Gastrocnemius medialis (tissue), 4 donors: ENCODE measurements around the gene ARFGEF3. TPM values are rescaled to one million over a fixed set of nuclear protein-coding genes. Genes with fewer than 3 reads are reported as not detected.

Experiments used
- ATAC-seq, 2 donors: fragments of 150-250 bp; one replicate each; pipeline ENCODE4 v1.9.1; 2016
- DNase-seq, 2 donors: peaks; one replicate each; pipeline ENCODE4 v3.0.0-alpha.2; 2019
- H3K27ac ChIP-seq, 4 donors: fragments of 200-600 bp; sonication (generic); 1 replicate in 1 of 4; 2 replicates in 3 of 4; pipeline ENCODE4 v1.5.1; 2016 to 2018; ENCODE audit warnings: mild to moderate bottlenecking in 2 of 4, moderate library complexity in 1 of 4
- H3K27me3 ChIP-seq, 3 donors: fragments of 200-600 bp; sonication (generic) in 2 of 3; 1 replicate in 1 of 3; 2 replicates in 2 of 3; pipeline versions ENCODE4 v1.5.1 to v1.6.0; 2016 to 2019; ENCODE audit warnings: mild to moderate bottlenecking in 1 of 3, moderate library complexity in 1 of 3
- H3K36me3 ChIP-seq, 2 donors: fragments of 200-600 bp; sonication (generic) in 1 of 2; one replicate each; pipeline ENCODE4 v1.5.1; 2017 to 2018
- H3K4me1 ChIP-seq, 2 donors: fragments of 200-600 bp; sonication (generic) in 1 of 2; one replicate each; pipeline ENCODE4 v1.5.1; 2016 to 2017; ENCODE audit warnings: mild to moderate bottlenecking in 2 of 2
- H3K4me3 ChIP-seq, 4 donors: fragments of 200-600 bp; sonication (generic) in 3 of 4; 1 replicate in 1 of 4; 2 replicates in 3 of 4; pipeline ENCODE4 v1.5.1; 2016 to 2019; ENCODE audit warnings: mild to moderate bottlenecking in 2 of 4
- H3K9me3 ChIP-seq, 3 donors: fragments of 200-600 bp; sonication (generic) in 2 of 3; 1 replicate in 1 of 3; 2 replicates in 2 of 3; pipeline ENCODE4 v1.5.1; 2016 to 2019
- CTCF ChIP-seq, 5 experiments: fragments of 450-650 bp in 3 of 5; fragments of 200-600 bp in 2 of 5; sonication (generic) in 2 of 5; IDR thresholded peaks in 4 of 5; conservative IDR thresholded peaks in 1 of 5; 1 replicate in 4 of 5; 2 replicates in 1 of 5; pipeline ENCODE4 v1.5.1; 2016 to 2019; ENCODE audit warnings: antibody characterized with exemption in 5 of 5, mild to moderate bottlenecking in 3 of 5, moderate library complexity in 3 of 5
- POLR2A ChIP-seq, 2 donors: fragments of 450-650 bp; IDR thresholded peaks; one replicate each; pipeline ENCODE4 v1.6.1; 2017; ENCODE audit warnings: antibody characterized with exemption in 2 of 2, mild to moderate bottlenecking in 2 of 2, moderate library complexity in 2 of 2
- in situ Hi-C, 4 donors: fragments of 200-750 bp; cut with MboI; loops; one replicate each; pipeline versions ENCODE4 v1.15.0 to v1.8.0; 2017; ENCODE audit warnings: low sequenced_read_pairs in 4 of 4
- intact Hi-C: fragments of 100-400 bp; cut with DNase I; formaldehyde crosslinking; loops from one replicate; pipeline ENCODE4 v1.15.1; 2023; ENCODE audit warnings: low total_unique reads
- total RNA-seq, 4 donors: library from RNA; depleted of rRNA; stranded (reverse); fragments of >200 nt; gene quantifications; one replicate each; pipeline versions ENCODE4 v1.1.0 to v1.2.3, GENCODE V29; 2016

The ARFGEF3 gene
- total RNA-seq, 4 donors from 2014 or later = 0.40 to 0.78 (median 0.52) TPM

- no peak for DNase-seq
- no peaks in the 10 kb centered on the region for H3K4me1 ChIP-seq
- no peak overlapping the region for H3K4me3 ChIP-seq
- no peak for ATAC-seq
- H3K27me3 ChIP-seq = no peaks in the 10 kb centered on the region
- no peak overlapping the region for H3K27ac ChIP-seq
- no peaks in the 10 kb centered on the region for H3K36me3 ChIP-seq
- intact Hi-C loops = no loop called here
- TF ChIP-seq CTCF (IDR thresholded peaks at IDR 0.05 in 4 of 5, conservative IDR thresholded peaks at IDR 0.05 in 1 of 5) (no peak), POLR2A (IDR thresholded peaks at IDR 0.05) (no peak)
- in situ Hi-C loops = no loop called here
- H3K9me3 ChIP-seq = no peaks in the 10 kb centered on the region
Observed at GRCh38 chr6:138374230-138374629, 212.5 kb downstream of the ARFGEF3 start.

- Histone ChIP-seq H3K27me3 (no peaks in the 10 kb centered on the region), H3K27ac (no peak overlapping the region), H3K4me3 (no peak overlapping the region), H3K36me3 (no peaks in the 10 kb centered on the region), H3K4me1 (no peaks in the 10 kb centered on the region), H3K9me3 (no peaks in the 10 kb centered on the region)
- in situ Hi-C loops = no loop called here
- TF ChIP-seq POLR2A (IDR thresholded peaks at IDR 0.05) (no peak), CTCF (IDR thresholded peaks at IDR 0.05 in 4 of 5, conservative IDR thresholded peaks at IDR 0.05 in 1 of 5) (no peak)
- intact Hi-C loops = no loop called here
- DNase-seq = no peak
- no peak for ATAC-seq
Observed at GRCh38 chr6:138374815-138375214, 213.1 kb downstream of the ARFGEF3 start.

- H3K27ac ChIP-seq = no peak overlapping the region
- H3K9me3 ChIP-seq = no peaks in the 10 kb centered on the region
- in situ Hi-C loops (no loop called here), intact Hi-C loops (no loop called here)
- DNase-seq = no peak
- no peak overlapping the region for H3K4me3 ChIP-seq
- H3K36me3 ChIP-seq = no peaks in the 10 kb centered on the region
- H3K4me1 ChIP-seq = no peaks in the 10 kb centered on the region
- TF ChIP-seq CTCF (IDR thresholded peaks at IDR 0.05 in 4 of 5, conservative IDR thresholded peaks at IDR 0.05 in 1 of 5) (no peak), POLR2A (IDR thresholded peaks at IDR 0.05) (no peak)
- ATAC-seq = no peak
- H3K27me3 ChIP-seq = no peaks in the 10 kb centered on the region
Observed at GRCh38 chr6:138377042-138377441, 215.3 kb downstream of the ARFGEF3 start.

GRCh38 chr6:138377844-138378243, 216.1 kb downstream of the ARFGEF3 start, which contains the start of gene SMIM28:
SMIM28 (plus strand) TSS chr6:138377905; CDS start chr6:138378073, 168 bp downstream.
- TF ChIP-seq CTCF (IDR thresholded peaks at IDR 0.05 in 4 of 5, conservative IDR thresholded peaks at IDR 0.05 in 1 of 5) (no peak), POLR2A (IDR thresholded peaks at IDR 0.05) (no peak)
- intact Hi-C loops = no loop called here
- no peak within 1 kb of the TSS for H3K4me3 ChIP-seq

GRCh38 chr6:138378463-138378862, 216.7 kb downstream of the ARFGEF3 start:
- in situ Hi-C loops (no loop called here), intact Hi-C loops (no loop called here)
- ATAC-seq (no peak), DNase-seq (no peak)
- H3K4me3 ChIP-seq = no peak overlapping the region
- H3K36me3 ChIP-seq = no peaks in the 10 kb centered on the region
- no peak for TF ChIP-seq POLR2A (IDR thresholded peaks at IDR 0.05)
- no peak for TF ChIP-seq CTCF (IDR thresholded peaks at IDR 0.05 in 4 of 5, conservative IDR thresholded peaks at IDR 0.05 in 1 of 5)
- no peaks in the 10 kb centered on the region for H3K4me1 ChIP-seq
- no peaks in the 10 kb centered on the region for H3K27me3 ChIP-seq
- H3K9me3 ChIP-seq = no peaks in the 10 kb centered on the region
- H3K27ac ChIP-seq = no peak overlapping the region

More at GRCh38 chr6:138377844-138378243, 216.1 kb downstream of the ARFGEF3 start, which contains the start of gene SMIM28:
- no peaks in the 10 kb centered on the region for H3K36me3 ChIP-seq
- H3K9me3 ChIP-seq = no peaks in the 10 kb centered on the region
- no peaks in the 10 kb centered on the region for H3K27me3 ChIP-seq
- in situ Hi-C loops = no loop called here
- no peak for ATAC-seq
- H3K4me1 ChIP-seq = no peaks in the 10 kb centered on the region
- no peak within 1 kb of the TSS for H3K27ac ChIP-seq
- DNase-seq = no peak
